Natural killer cell (primary cell): ENCODE data around the gene MGMT. TPM values are rescaled to one million over a fixed set of nuclear protein-coding genes. Genes with fewer than 3 reads are reported as not detected.

ENCODE experiments used
- ATAC-seq, 3 donors: fragments of 150-1000 bp in 2 of 3; fragments of 200-7000 bp in 1 of 3; cut with Tn5 transposase; 1 replicate in 1 of 3; 2 replicates in 2 of 3; pipeline ENCODE4 v1.10.0; 2021; ENCODE audit warnings: mild to moderate bottlenecking in 2 of 3, moderate library complexity in 2 of 3
- DNase-seq, 2 donors: peaks; one replicate each; pipeline versions ENCODE4 v3.0.0 to v3.0.0-alpha.2; 2013 to 2021; ENCODE audit warnings: mixed read lengths in 1 of 2
- H3K27ac ChIP-seq: one replicate; pipeline ENCODE4 v1.5.1; 2013; ENCODE audit warnings: mild to moderate bottlenecking, low read length
- H3K27me3 ChIP-seq: one replicate; pipeline ENCODE4 v1.6.1; 2013; ENCODE audit warnings: low read length; ENCODE audit not compliant: control insufficient read depth, insufficient read depth
- H3K36me3 ChIP-seq: one replicate; pipeline ENCODE4 v1.6.1; 2013; ENCODE audit warnings: low read length; ENCODE audit not compliant: control insufficient read depth, insufficient read depth
- H3K4me1 ChIP-seq: one replicate; pipeline ENCODE4 v1.6.1; 2013; ENCODE audit warnings: low read length; ENCODE audit not compliant: control insufficient read depth, insufficient read depth
- H3K4me3 ChIP-seq: one replicate; pipeline ENCODE4 v1.5.1; 2013; ENCODE audit warnings: low read length
- H3K9me3 ChIP-seq: one replicate; pipeline ENCODE4 v1.6.1; 2013; ENCODE audit warnings: low read length; ENCODE audit not compliant: control insufficient read depth, insufficient read depth
- H3K27ac Mint-ChIP-seq, 2 donors: one replicate each; pipeline ENCODE4 v1.8.0; 2022; ENCODE audit warnings: mild to moderate bottlenecking in 2 of 2, mixed read lengths in 2 of 2, moderate library complexity in 1 of 2
- H3K27me3 Mint-ChIP-seq, 2 donors: one replicate each; pipeline ENCODE4 v1.8.0; 2022; ENCODE audit warnings: low read depth in 2 of 2, mixed read lengths in 2 of 2
- H3K36me3 Mint-ChIP-seq: one replicate; pipeline ENCODE4 v1.8.0; 2022; ENCODE audit warnings: mixed read lengths
- H3K4me1 Mint-ChIP-seq, 2 donors: one replicate each; pipeline ENCODE4 v1.8.0; 2022; ENCODE audit warnings: mixed read lengths in 2 of 2
- H3K4me3 Mint-ChIP-seq: one replicate; pipeline ENCODE4 v1.8.0; 2022; ENCODE audit warnings: mild to moderate bottlenecking, moderate library complexity, mixed read lengths
- H3K9me3 Mint-ChIP-seq, 2 donors: one replicate each; pipeline ENCODE4 v1.8.0; 2022; ENCODE audit warnings: mixed read lengths in 2 of 2
- WGBS: methylation state at CpG from one replicate; pipeline ENCODE4 v1.1.7; 2013; ENCODE audit warnings: missing lambda C conversion rate; ENCODE audit not compliant: insufficient coverage; 5-methylcytosine and 5-hydroxymethylcytosine counted together
- intact Hi-C: fragments of 100-400 bp; cut with micrococcal nuclease; formaldehyde crosslinking; loops from one replicate; pipeline ENCODE4 v1.14.2; 2022
- total RNA-seq, 4 donors: library from RNA; stranded (reverse); fragments of 120-200 nt in 1 of 4; gene quantifications; one replicate each; pipeline versions ENCODE4 v1.2.3 to v1.2.4, GENCODE V29; 2013 to 2022
- TF ChIP-seq, protein P1 (sequence below): fragments of 200-600 bp; IDR thresholded peaks from one replicate; pipeline ENCODE4 v1.8.0; 2022; ENCODE audit warnings: antibody characterized with exemption

MGMT gene
- total RNA-seq, 3 donors from 2014 or later (not counting 1 experiment from before 2014, with no cell fraction given), result 16.5 to 19.7 (median 18.8) TPM

- intact Hi-C loops, result no loop called here
- 96% methylated on average over 11 of the region's 11 CpGs for WGBS
- DNase-seq, result no peak
- H3K4me3 Mint-ChIP-seq, result no peak overlapping the region
- H3K27me3 Mint-ChIP-seq, result no peaks in the 10 kb centered on the region
- no peaks in the 10 kb centered on the region for H3K9me3 Mint-ChIP-seq
- Histone ChIP-seq H3K27me3 (no peaks in the 10 kb centered on the region), H3K4me3 (no peak overlapping the region), H3K36me3 (peaks cover 5% of the 10 kb centered on the region), H3K27ac (no peak overlapping the region), H3K4me1 (peaks cover 4% of the 10 kb centered on the region), H3K9me3 (no peaks in the 10 kb centered on the region)
- H3K4me1 Mint-ChIP-seq, result peaks cover 8 to 16% of the 10 kb centered on the region in 2 donors
- H3K36me3 Mint-ChIP-seq, result no peaks in the 10 kb centered on the region
- no peak overlapping the region for H3K27ac Mint-ChIP-seq
- ATAC-seq, result no peak
- TF ChIP-seq, protein P1, sequence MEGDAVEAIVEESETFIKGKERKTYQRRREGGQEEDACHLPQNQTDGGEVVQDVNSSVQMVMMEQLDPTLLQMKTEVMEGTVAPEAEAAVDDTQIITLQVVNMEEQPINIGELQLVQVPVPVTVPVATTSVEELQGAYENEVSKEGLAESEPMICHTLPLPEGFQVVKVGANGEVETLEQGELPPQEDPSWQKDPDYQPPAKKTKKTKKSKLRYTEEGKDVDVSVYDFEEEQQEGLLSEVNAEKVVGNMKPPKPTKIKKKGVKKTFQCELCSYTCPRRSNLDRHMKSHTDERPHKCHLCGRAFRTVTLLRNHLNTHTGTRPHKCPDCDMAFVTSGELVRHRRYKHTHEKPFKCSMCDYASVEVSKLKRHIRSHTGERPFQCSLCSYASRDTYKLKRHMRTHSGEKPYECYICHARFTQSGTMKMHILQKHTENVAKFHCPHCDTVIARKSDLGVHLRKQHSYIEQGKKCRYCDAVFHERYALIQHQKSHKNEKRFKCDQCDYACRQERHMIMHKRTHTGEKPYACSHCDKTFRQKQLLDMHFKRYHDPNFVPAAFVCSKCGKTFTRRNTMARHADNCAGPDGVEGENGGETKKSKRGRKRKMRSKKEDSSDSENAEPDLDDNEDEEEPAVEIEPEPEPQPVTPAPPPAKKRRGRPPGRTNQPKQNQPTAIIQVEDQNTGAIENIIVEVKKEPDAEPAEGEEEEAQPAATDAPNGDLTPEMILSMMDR, result no peak
These were observed 239.5 kb downstream of the MGMT start for GRCh38 chr10:129706523-129706922.

DNA sequence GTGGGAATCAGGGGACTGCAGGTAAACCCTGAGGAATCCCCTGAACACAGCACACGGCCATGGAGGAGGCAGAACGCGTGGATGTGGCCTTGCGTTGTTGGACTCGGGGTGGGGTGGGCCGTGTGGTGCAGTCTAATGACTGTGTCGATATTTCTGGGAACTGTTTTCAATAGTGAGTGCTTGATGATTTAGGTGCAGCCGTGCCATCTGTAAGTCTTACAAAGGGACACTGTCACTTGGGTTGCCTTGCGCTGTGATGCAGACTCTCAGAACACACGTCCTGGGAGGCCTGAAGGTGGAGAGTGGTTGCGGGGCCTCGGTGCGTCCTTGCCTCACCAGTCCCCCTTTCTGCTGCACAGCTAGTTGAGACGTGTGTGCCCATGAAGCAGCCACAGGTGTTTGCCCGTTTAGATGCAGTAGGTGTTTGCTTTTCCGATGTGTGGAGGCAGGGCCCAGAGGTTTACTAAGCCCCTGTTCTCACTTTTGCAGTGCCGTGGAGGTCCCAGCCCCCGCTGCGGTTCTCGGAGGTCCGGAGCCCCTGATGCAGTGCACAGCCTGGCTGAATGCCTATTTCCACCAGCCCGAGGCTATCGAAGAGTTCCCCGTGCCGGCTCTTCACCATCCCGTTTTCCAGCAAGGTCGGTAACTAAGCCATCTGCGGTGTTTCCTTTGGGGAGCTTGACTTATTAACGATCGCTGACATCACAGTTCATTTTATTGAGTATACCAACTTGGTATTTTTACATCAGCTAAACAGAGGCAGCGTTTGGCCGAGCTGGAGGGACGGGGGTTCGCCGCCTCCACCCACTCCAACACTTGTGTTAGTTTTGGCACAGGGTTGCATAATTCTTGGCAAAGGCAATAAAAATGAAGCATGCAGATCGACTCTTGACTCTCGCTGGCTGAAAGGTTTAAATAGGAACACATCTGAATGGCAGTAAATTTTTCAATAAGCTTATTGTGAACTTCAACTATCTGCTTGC is 240.7 kb downstream of the MGMT start:
- 95% methylated on average over 37 of the region's 37 CpGs for WGBS
- ATAC-seq (no peak), DNase-seq (no peak)
- Histone ChIP-seq H3K4me3 (no peak overlapping the region), H3K27me3 (no peaks in the 10 kb centered on the region), H3K36me3 (peaks cover 5% of the 10 kb centered on the region), H3K27ac (no peak overlapping the region), H3K4me1 (peaks cover 4% of the 10 kb centered on the region), H3K9me3 (no peaks in the 10 kb centered on the region)
- H3K9me3 Mint-ChIP-seq, result no peaks in the 10 kb centered on the region
- no peak overlapping the region for H3K27ac Mint-ChIP-seq
- H3K4me3 Mint-ChIP-seq, result no peak overlapping the region
- TF ChIP-seq, protein P1, result no peak
- H3K27me3 Mint-ChIP-seq, result no peaks in the 10 kb centered on the region
- intact Hi-C loops, result no loop called here
- no peaks in the 10 kb centered on the region for H3K36me3 Mint-ChIP-seq
- H3K4me1 Mint-ChIP-seq, result peaks cover 8 to 11% of the 10 kb centered on the region in 2 donors

GRCh38 chr10:129709101-129709500 is 242.1 kb downstream of the MGMT start:
- no peak overlapping the region for H3K4me3 ChIP-seq
- no peak for DNase-seq
- no peaks in the 10 kb centered on the region for H3K9me3 ChIP-seq
- H3K27ac ChIP-seq, result no peak overlapping the region
- ATAC-seq, result no peak
- Mint-ChIP-seq H3K27me3 (no peaks in the 10 kb centered on the region), H3K9me3 (no peaks in the 10 kb centered on the region), H3K4me3 (no peak overlapping the region), H3K27ac (no peak overlapping the region), H3K36me3 (no peaks in the 10 kb centered on the region), H3K4me1 (peaks cover under 1% of the 10 kb centered on the region in 2 donors)
- TF ChIP-seq, protein P1, result no peak
- no peaks in the 10 kb centered on the region for H3K27me3 ChIP-seq
- no peaks in the 10 kb centered on the region for H3K4me1 ChIP-seq
- intact Hi-C loops, result no loop called here
- H3K36me3 ChIP-seq, result peaks cover 5% of the 10 kb centered on the region
- 93% methylated on average over 7 of the region's 7 CpGs for WGBS
